K562 (cell line): ENCODE measurements around the gene ERAS. TPM values are rescaled to one million over a fixed set of nuclear protein-coding genes. Genes with fewer than 3 reads are reported as not detected.

ENCODE experiments used
- ARID4B ChIP-seq: sonication (generic); formaldehyde crosslinking; IDR thresholded peaks from 2 replicates; pipeline ENCODE4 v1.8.0; 2022; ENCODE audit warnings: mild to moderate bottlenecking, missing genetic modification reagents
- ATF7 ChIP-seq: fragments of 450-650 bp; IDR thresholded peaks from 2 replicates; pipeline ENCODE4 v1.7.1; 2014; ENCODE audit warnings: mild to moderate bottlenecking, moderate library complexity
- BDP1 ChIP-seq: IDR thresholded peaks from 3 replicates; pipeline ENCODE4 v1.6.1; 2011; ENCODE audit not compliant: insufficient read length, insufficient read depth
- CHD2 ChIP-seq: IDR thresholded peaks from 2 replicates; pipeline ENCODE4 v1.6.1; 2011; ENCODE audit warnings: low read depth, low read length
- DACH1 ChIP-seq: fragments of 450-650 bp; IDR thresholded peaks from 2 replicates; pipeline ENCODE4 v1.6.1; 2018; ENCODE audit not compliant: partially characterized antibody
- E4F1 ChIP-seq: fragments of 250-450 bp; sonication (Bioruptor Pico); IDR thresholded peaks from 2 replicates; pipeline ENCODE4 v1.5.0; 2021; ENCODE audit warnings: mild to moderate bottlenecking, borderline replicate concordance
- EP400 ChIP-seq: fragments of 450-650 bp; IDR thresholded peaks from 2 replicates; pipeline ENCODE4 v1.6.1; 2017; ENCODE audit warnings: antibody characterized with exemption, mild to moderate bottlenecking, moderate library complexity
- HNRNPK ChIP-seq: fragments of 200-400 bp; formaldehyde crosslinking; IDR thresholded peaks from one replicate; pipeline ENCODE4 v1.6.1; 2018; ENCODE audit warnings: mild to moderate bottlenecking, low read depth, low read length; ENCODE audit not compliant: poor library complexity, severe bottlenecking
- MAFG ChIP-seq: fragments of 450-650 bp; conservative IDR thresholded peaks from 2 replicates; pipeline ENCODE4 v1.6.1; 2016; ENCODE audit warnings: missing genetic modification characterization, missing compliant biosample characterization
- MAZ ChIP-seq, 2 experiments: fragments of 450-650 bp in 1 of 2; sonication (generic) in 1 of 2; formaldehyde crosslinking; IDR thresholded peaks in 1 of 2; conservative IDR thresholded peaks in 1 of 2; 2 replicates each; pipeline versions ENCODE4 v1.4.0 to v1.5.0; 2020; ENCODE audit warnings: mild to moderate bottlenecking in 1 of 2, missing genetic modification reagents in 1 of 2
- MITF ChIP-seq: IDR thresholded peaks from 2 replicates; pipeline ENCODE4 v1.6.1; 2014; ENCODE audit warnings: antibody characterized with exemption
- TBL1XR1 ChIP-seq, 2 experiments: IDR thresholded peaks; 2 replicates each; pipeline ENCODE4 v1.6.1; 2012; ENCODE audit warnings: improper control_type of control experiment in 2 of 2, low read length in 2 of 2, mild to moderate bottlenecking in 1 of 2
- ZBTB7A ChIP-seq: IDR thresholded peaks from 2 replicates; pipeline ENCODE4 v1.6.1; 2011; ENCODE audit warnings: low read depth, mild to moderate bottlenecking, low read length, moderate library complexity, borderline replicate concordance; ENCODE audit not compliant: control insufficient read depth
- ZNF184 ChIP-seq: sonication (generic); formaldehyde crosslinking; IDR thresholded peaks from 2 replicates; pipeline ENCODE4 v1.5.0; 2020; ENCODE audit warnings: missing genetic modification reagents
- ZNF316 ChIP-seq: fragments of 450-650 bp; IDR thresholded peaks from 2 replicates; pipeline ENCODE4 v1.6.1; 2016
- polyA plus RNA-seq, 8 experiments: library from polyadenylated mRNA; depleted of rRNA in 4 of 8; stranded (reverse) in 5 of 8; unstranded in 3 of 8; fragments of >200 nt; fragmentation: Nextera tagmentation in 2 of 8; fragmentation: Illumina TruSeq in 1 of 8; extraction: Ambion mirVana in 2 of 8; extraction: Trizol in 1 of 8; gene quantifications; 2 replicates each; pipeline versions ENCODE4 v1.2.1 to v1.2.3, GENCODE V29; 2011 to 2014; ENCODE audit warnings: inconsistent platforms in 1 of 8, missing spikeins in 1 of 8
- total RNA-seq, 7 experiments: library from RNA; depleted of rRNA in 6 of 7; stranded (reverse); fragments of >200 nt in 6 of 7; fragmentation: Illumina TruSeq in 2 of 7; extraction: Trizol in 2 of 7; gene quantifications; 2 replicates each; pipeline versions ENCODE4 v1.2.1 to v1.2.3, GENCODE V29; 2011 to 2021; ENCODE audit warnings: low replicate concordance in 1 of 7

Gene ERAS
- total and polyA plus RNA-seq, 9 of the 15 experiments (the other 6 are each of a cell fraction or from before 2014, with no cell fraction given), result 0.07 to 0.12 TPM; not detected in 7

GRCh38 chrX:48801280-48802088 lies 24.8 kb upstream of the ERAS start, which contains the start of gene HDAC6 (continued):
- peak; percentile 83 for TF ChIP-seq HNRNPK
- no peak for TF ChIP-seq MITF
- peak in 1 of 2 experiments; percentile 13; a peak in 1 of 4 replicates for TF ChIP-seq MAZ (CRISPR knock-in tag; conservative IDR thresholded peaks at IDR 0.05 in 1 of 2, IDR thresholded peaks at IDR 0.05 in 1 of 2)
- TF ChIP-seq TBL1XR1 (IDR thresholded peaks at IDR 0.05; ENCODE audit: low read length in 2 of 2), result 0 out of 4 replicates have a peak, but pooled peaks of 1 of the 2 experiments have one; percentile 57
- TF ChIP-seq BDP1, result no peak
- peak; percentile 93 for TF ChIP-seq DACH1
- peak; percentile 80 for TF ChIP-seq ATF7
- peak; percentile 53; the same call in 1 of the 2 replicates for TF ChIP-seq ZBTB7A
- TF ChIP-seq ZNF184 (CRISPR knock-in tag), result no peak
- peak; percentile 98 for TF ChIP-seq CHD2
- TF ChIP-seq EP400, result no peak
- TF ChIP-seq E4F1 (CRISPR knock-in tag), result no peak
- TF ChIP-seq ZNF316, result 0 out of 2 replicates have a peak, but pooled peaks have one; percentile 46
- peak; percentile 97 for TF ChIP-seq ARID4B
- 0 out of 2 replicates have a peak, but pooled peaks have one; percentile 25 for TF ChIP-seq MAFG (tag)
